Tibial nerve (tissue), 4 donors: Measurements from ENCODE around the gene BPI.

ENCODE experiments used
- EP300 ChIP-seq, 2 donors: sonication (generic); formaldehyde crosslinking; IDR thresholded peaks; one replicate each; pipeline ENCODE4 v1.6.1; 2017; ENCODE audit warnings: antibody characterized with exemption in 2 of 2, mild to moderate bottlenecking in 1 of 2
- POLR2A ChIP-seq, 2 donors: fragments of 450-650 bp; IDR thresholded peaks; one replicate each; pipeline ENCODE4 v1.6.1; 2017; ENCODE audit warnings: antibody characterized with exemption in 2 of 2, mild to moderate bottlenecking in 2 of 2, moderate library complexity in 2 of 2
- TF ChIP-seq, protein P1 (sequence below), 5 experiments: fragments of 200-600 bp in 3 of 5; fragments of 450-650 bp in 2 of 5; sonication (generic) in 3 of 5; IDR thresholded peaks; one replicate each; pipeline ENCODE4 v1.5.1; 2016 to 2019; ENCODE audit warnings: antibody characterized with exemption in 5 of 5, mild to moderate bottlenecking in 3 of 5, moderate library complexity in 2 of 5

DNA sequence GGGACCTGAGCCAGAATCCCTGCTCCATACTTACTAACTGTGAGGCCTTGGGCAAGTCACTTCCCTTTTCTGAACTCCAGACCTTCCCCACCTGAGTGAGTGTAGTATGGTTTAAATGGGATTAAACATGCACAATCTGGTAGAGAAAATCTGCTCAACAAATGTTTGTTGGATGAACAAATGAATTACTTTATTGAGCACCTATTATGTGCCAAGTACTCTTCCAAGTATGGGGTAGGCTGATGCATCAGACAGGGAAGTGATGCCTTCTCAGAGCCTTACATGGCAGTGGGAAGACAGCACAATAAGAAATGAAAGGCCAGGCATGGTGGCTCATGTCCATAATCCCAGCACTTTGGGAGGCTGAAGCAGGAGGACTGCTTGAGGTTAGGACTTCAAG lies 27.3 kb downstream of the BPI start:
- TF ChIP-seq, protein P1, sequence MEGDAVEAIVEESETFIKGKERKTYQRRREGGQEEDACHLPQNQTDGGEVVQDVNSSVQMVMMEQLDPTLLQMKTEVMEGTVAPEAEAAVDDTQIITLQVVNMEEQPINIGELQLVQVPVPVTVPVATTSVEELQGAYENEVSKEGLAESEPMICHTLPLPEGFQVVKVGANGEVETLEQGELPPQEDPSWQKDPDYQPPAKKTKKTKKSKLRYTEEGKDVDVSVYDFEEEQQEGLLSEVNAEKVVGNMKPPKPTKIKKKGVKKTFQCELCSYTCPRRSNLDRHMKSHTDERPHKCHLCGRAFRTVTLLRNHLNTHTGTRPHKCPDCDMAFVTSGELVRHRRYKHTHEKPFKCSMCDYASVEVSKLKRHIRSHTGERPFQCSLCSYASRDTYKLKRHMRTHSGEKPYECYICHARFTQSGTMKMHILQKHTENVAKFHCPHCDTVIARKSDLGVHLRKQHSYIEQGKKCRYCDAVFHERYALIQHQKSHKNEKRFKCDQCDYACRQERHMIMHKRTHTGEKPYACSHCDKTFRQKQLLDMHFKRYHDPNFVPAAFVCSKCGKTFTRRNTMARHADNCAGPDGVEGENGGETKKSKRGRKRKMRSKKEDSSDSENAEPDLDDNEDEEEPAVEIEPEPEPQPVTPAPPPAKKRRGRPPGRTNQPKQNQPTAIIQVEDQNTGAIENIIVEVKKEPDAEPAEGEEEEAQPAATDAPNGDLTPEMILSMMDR (IDR thresholded peaks at IDR 0.05): no peak
- TF ChIP-seq EP300 (IDR thresholded peaks at IDR 0.05) (no peak), POLR2A (IDR thresholded peaks at IDR 0.05) (no peak)
